HEK293 (cell line): Measurements from ENCODE around the gene MKRN3.
"Not testable (repeated sequence)": the region's sequence is repeated elsewhere in the genome, so short reads cannot be mapped to it uniquely, and the experiment has no call there.

Experiments
- CTCF ChIA-PET: fragments of 350-600 bp; formaldehyde crosslinking; extraction: SDS; loops from one replicate; lab custom pipeline; 2021; ENCODE audit warnings: antibody characterized with exemption; lab: Yijun Ruan, JAX
- POLR2A ChIA-PET: fragments of 300-600 bp; formaldehyde crosslinking; extraction: SDS; loops from one replicate; lab custom pipeline; 2020; ENCODE audit warnings: antibody characterized with exemption, inconsistent platforms; lab: Yijun Ruan, JAX
- H3K27ac ChIP-seq: fragments of 200-500 bp; sonication (Bioruptor generic); 2 replicates; pipeline ENCODE4 v1.5.1; 2014; ENCODE audit warnings: low read depth, low read length, control low read depth, inconsistent platforms; ENCODE audit errors: extremely low read depth
- H3K36me3 ChIP-seq, 2 experiments: fragments of 200-500 bp in 1 of 2; sonication (Bioruptor generic) in 1 of 2; 1 replicate in 1 of 2; 2 replicates in 1 of 2; pipeline ENCODE4 v1.5.1; 2014 to 2017; ENCODE audit warnings: inconsistent platforms in 2 of 2, low read length in 2 of 2; ENCODE audit not compliant: control insufficient read depth in 2 of 2, insufficient read depth in 1 of 2
- H3K4me1 ChIP-seq: fragments of 200-500 bp; sonication (Bioruptor generic); 2 replicates; pipeline ENCODE4 v1.5.1; 2014; ENCODE audit warnings: mild to moderate bottlenecking, low read length, inconsistent platforms; ENCODE audit not compliant: control insufficient read depth, insufficient read depth
- H3K4me3 ChIP-seq: 2 replicates; pipeline ENCODE4 v1.5.1; 2011; ENCODE audit warnings: low read depth, mild to moderate bottlenecking, control low read depth, low read length, moderate library complexity
- H3K9me3 ChIP-seq: fragments of 200-500 bp; sonication (Bioruptor generic); 2 replicates; pipeline ENCODE4 v1.5.1; 2014; ENCODE audit warnings: low read depth, low read length, inconsistent platforms; ENCODE audit not compliant: control insufficient read depth, insufficient read depth
- HOXC10 ChIP-seq: sonication (generic); formaldehyde crosslinking; IDR thresholded peaks from 2 replicates; pipeline ENCODE4 v1.8.1; 2023; ENCODE audit warnings: mild to moderate bottlenecking, missing genetic modification reagents
- MYNN ChIP-seq: fragments of 450-650 bp; formaldehyde crosslinking; IDR thresholded peaks from 2 replicates; pipeline ENCODE4 v1.5.1; 2016; ENCODE audit warnings: missing biosample characterization, missing genetic modification characterization, borderline replicate concordance
- SALL2 ChIP-seq: fragments of 450-650 bp; formaldehyde crosslinking; IDR thresholded peaks from 2 replicates; pipeline ENCODE4 v1.5.0; 2017; ENCODE audit warnings: missing biosample characterization, mild to moderate bottlenecking, missing genetic modification characterization, borderline replicate concordance
- SCRT1 ChIP-seq: fragments of 450-650 bp; formaldehyde crosslinking; IDR thresholded peaks from 2 replicates; pipeline ENCODE4 v1.5.1; 2016; ENCODE audit warnings: missing biosample characterization, missing genetic modification characterization, borderline replicate concordance
- ZFP69B ChIP-seq: fragments of 450-650 bp; formaldehyde crosslinking; IDR thresholded peaks from 2 replicates; pipeline ENCODE4 v1.5.1; 2016; ENCODE audit warnings: missing biosample characterization, missing genetic modification characterization
- ZNF10 ChIP-seq: fragments of 450-650 bp; formaldehyde crosslinking; IDR thresholded peaks from 2 replicates; pipeline ENCODE4 v1.5.1; 2017; ENCODE audit warnings: missing biosample characterization, missing genetic modification characterization
- ZNF112 ChIP-seq: fragments of 450-650 bp; formaldehyde crosslinking; IDR thresholded peaks from 2 replicates; pipeline ENCODE4 v1.5.0; 2017; ENCODE audit warnings: missing biosample characterization, missing genetic modification characterization
- ZNF155 ChIP-seq: fragments of 450-650 bp; formaldehyde crosslinking; IDR thresholded peaks from 2 replicates; pipeline ENCODE4 v1.5.1; 2016; ENCODE audit warnings: missing biosample characterization, missing genetic modification characterization
- ZNF211 ChIP-seq: fragments of 450-650 bp; formaldehyde crosslinking; IDR thresholded peaks from 2 replicates; pipeline ENCODE4 v1.5.1; 2016; ENCODE audit warnings: low read depth, missing biosample characterization, missing genetic modification characterization
- ZNF223 ChIP-seq: fragments of 450-650 bp; formaldehyde crosslinking; IDR thresholded peaks from 2 replicates; pipeline ENCODE4 v1.5.1; 2016; ENCODE audit warnings: missing biosample characterization, missing genetic modification characterization
- ZNF274 ChIP-seq, 2 experiments: fragments of 200-500 bp in 1 of 2; fragments of 450-650 bp in 1 of 2; sonication (Bioruptor generic) in 1 of 2; formaldehyde crosslinking in 1 of 2; IDR thresholded peaks; 2 replicates each; pipeline versions ENCODE4 v1.5.1 to v1.6.1; 2014 to 2016; ENCODE audit warnings: borderline replicate concordance in 1 of 2, inconsistent platforms in 1 of 2, low read length in 1 of 2, missing biosample characterization in 1 of 2, missing genetic modification characterization in 1 of 2
- ZNF324 ChIP-seq: fragments of 450-650 bp; formaldehyde crosslinking; IDR thresholded peaks from 2 replicates; pipeline ENCODE4 v1.5.1; 2016; ENCODE audit warnings: missing biosample characterization, missing genetic modification characterization
- ZNF335 ChIP-seq: fragments of 450-650 bp; formaldehyde crosslinking; conservative IDR thresholded peaks from 2 replicates; pipeline ENCODE4 v1.5.1; 2016; ENCODE audit warnings: missing biosample characterization, missing genetic modification characterization
- ZNF404 ChIP-seq: fragments of 450-650 bp; formaldehyde crosslinking; IDR thresholded peaks from 2 replicates; pipeline ENCODE4 v1.5.1; 2017; ENCODE audit warnings: missing biosample characterization, missing genetic modification characterization
- ZNF449 ChIP-seq: fragments of 450-650 bp; formaldehyde crosslinking; IDR thresholded peaks from 2 replicates; pipeline ENCODE4 v1.5.1; 2017; ENCODE audit warnings: missing biosample characterization, mild to moderate bottlenecking, missing genetic modification characterization, moderate library complexity
- ZNF521 ChIP-seq: fragments of 450-650 bp; formaldehyde crosslinking; IDR thresholded peaks from 2 replicates; pipeline ENCODE4 v1.5.1; 2017; ENCODE audit warnings: missing biosample characterization, mild to moderate bottlenecking, missing genetic modification characterization
- ZNF529 ChIP-seq: fragments of 450-650 bp; formaldehyde crosslinking; IDR thresholded peaks from 2 replicates; pipeline ENCODE4 v1.5.1; 2017; ENCODE audit warnings: missing genetic modification characterization, missing biosample characterization; ENCODE audit not compliant: insufficient replicate concordance
- ZNF585B ChIP-seq: fragments of 450-650 bp; formaldehyde crosslinking; IDR thresholded peaks from 2 replicates; pipeline ENCODE4 v1.5.1; 2016; ENCODE audit warnings: missing biosample characterization, missing genetic modification characterization
- ZNF596 ChIP-seq: fragments of 450-650 bp; IDR thresholded peaks from 2 replicates; pipeline ENCODE4 v1.5.0; 2018; ENCODE audit warnings: missing biosample characterization, mild to moderate bottlenecking, missing genetic modification characterization, moderate library complexity
- ZNF645 ChIP-seq: fragments of 450-650 bp; formaldehyde crosslinking; IDR thresholded peaks from 2 replicates; pipeline ENCODE4; 2016; ENCODE audit warnings: missing biosample characterization, missing genetic modification characterization
- ZNF660 ChIP-seq: fragments of 450-650 bp; IDR thresholded peaks from 2 replicates; pipeline ENCODE4 v1.5.1; 2018; ENCODE audit warnings: missing biosample characterization, mild to moderate bottlenecking, missing genetic modification characterization
- ZNF768 ChIP-seq: fragments of 450-650 bp; formaldehyde crosslinking; IDR thresholded peaks from 2 replicates; pipeline ENCODE4 v1.5.1; 2018; ENCODE audit warnings: missing biosample characterization, mild to moderate bottlenecking, missing genetic modification characterization
- ZSCAN5A ChIP-seq: fragments of 450-650 bp; formaldehyde crosslinking; IDR thresholded peaks from 2 replicates; pipeline ENCODE4 v1.5.1; 2016; ENCODE audit warnings: missing biosample characterization, missing genetic modification characterization
- TF ChIP-seq, protein P1 (sequence below): fragments of 450-650 bp; formaldehyde crosslinking; IDR thresholded peaks from 2 replicates; pipeline ENCODE4 v1.5.0; 2017; ENCODE audit warnings: missing biosample characterization, missing genetic modification characterization, borderline replicate concordance
- TF ChIP-seq, protein P2 (sequence below): fragments of 450-650 bp; IDR thresholded peaks from 2 replicates; pipeline ENCODE4 v1.5.1; 2018; ENCODE audit warnings: missing biosample characterization, mild to moderate bottlenecking, missing genetic modification characterization

Gene MKRN3

GRCh38 chr15:23595368-23595767 is 29.9 kb downstream of the MKRN3 start:
- ChIA-PET POLR2A (no interaction called here), CTCF (no interaction called here)
- Histone ChIP-seq H3K9me3 (no peaks in the 10 kb centered on the region), H3K27ac (no peak overlapping the region), H3K4me1 (no peaks in the 10 kb centered on the region), H3K36me3 (no peaks in the 10 kb centered on the region), H3K4me3 (no peak overlapping the region)
- TF ChIP-seq ZNF585B (no peak), ZNF112 (tag by site-specific recombination) (no peak), ZFP69B (tag by site-specific recombination) (no peak), ZNF324 (tag by site-specific recombination) (no peak), MYNN (no peak), ZNF335 (tag by site-specific recombination) (no peak), ZNF645 (tag by site-specific recombination) (no peak)

- ChIA-PET CTCF (interaction anchor here (0.6 to 1.2 kb wide), 2 partner anchors 34 to 102 kb away, joined by 3 read pairs; no protein-coding TSS in a partner anchor), POLR2A (no interaction called here)
- no peaks in the 10 kb centered on the region for H3K4me1 ChIP-seq
- H3K27ac ChIP-seq, result no peak overlapping the region
- TF ChIP-seq ZNF274 (IDR thresholded peaks at IDR 0.05; ENCODE audit: low read length), result no peak
- no peak for TF ChIP-seq ZNF274 (tag by site-specific recombination; IDR thresholded peaks at IDR 0.05; ENCODE audit: borderline replicate concordance)
- no peak for TF ChIP-seq ZNF660 (tag by site-specific recombination)
- TF ChIP-seq, protein P1, sequence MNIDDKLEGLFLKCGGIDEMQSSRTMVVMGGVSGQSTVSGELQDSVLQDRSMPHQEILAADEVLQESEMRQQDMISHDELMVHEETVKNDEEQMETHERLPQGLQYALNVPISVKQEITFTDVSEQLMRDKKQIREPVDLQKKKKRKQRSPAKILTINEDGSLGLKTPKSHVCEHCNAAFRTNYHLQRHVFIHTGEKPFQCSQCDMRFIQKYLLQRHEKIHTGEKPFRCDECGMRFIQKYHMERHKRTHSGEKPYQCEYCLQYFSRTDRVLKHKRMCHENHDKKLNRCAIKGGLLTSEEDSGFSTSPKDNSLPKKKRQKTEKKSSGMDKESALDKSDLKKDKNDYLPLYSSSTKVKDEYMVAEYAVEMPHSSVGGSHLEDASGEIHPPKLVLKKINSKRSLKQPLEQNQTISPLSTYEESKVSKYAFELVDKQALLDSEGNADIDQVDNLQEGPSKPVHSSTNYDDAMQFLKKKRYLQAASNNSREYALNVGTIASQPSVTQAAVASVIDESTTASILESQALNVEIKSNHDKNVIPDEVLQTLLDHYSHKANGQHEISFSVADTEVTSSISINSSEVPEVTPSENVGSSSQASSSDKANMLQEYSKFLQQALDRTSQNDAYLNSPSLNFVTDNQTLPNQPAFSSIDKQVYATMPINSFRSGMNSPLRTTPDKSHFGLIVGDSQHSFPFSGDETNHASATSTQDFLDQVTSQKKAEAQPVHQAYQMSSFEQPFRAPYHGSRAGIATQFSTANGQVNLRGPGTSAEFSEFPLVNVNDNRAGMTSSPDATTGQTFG (tag by site-specific recombination), result no peak
- no peak for TF ChIP-seq ZNF529 (tag by site-specific recombination)
- no peak for TF ChIP-seq SALL2 (tag by site-specific recombination)
- TF ChIP-seq ZNF223 (tag by site-specific recombination), result no peak
- TF ChIP-seq, protein P2, sequence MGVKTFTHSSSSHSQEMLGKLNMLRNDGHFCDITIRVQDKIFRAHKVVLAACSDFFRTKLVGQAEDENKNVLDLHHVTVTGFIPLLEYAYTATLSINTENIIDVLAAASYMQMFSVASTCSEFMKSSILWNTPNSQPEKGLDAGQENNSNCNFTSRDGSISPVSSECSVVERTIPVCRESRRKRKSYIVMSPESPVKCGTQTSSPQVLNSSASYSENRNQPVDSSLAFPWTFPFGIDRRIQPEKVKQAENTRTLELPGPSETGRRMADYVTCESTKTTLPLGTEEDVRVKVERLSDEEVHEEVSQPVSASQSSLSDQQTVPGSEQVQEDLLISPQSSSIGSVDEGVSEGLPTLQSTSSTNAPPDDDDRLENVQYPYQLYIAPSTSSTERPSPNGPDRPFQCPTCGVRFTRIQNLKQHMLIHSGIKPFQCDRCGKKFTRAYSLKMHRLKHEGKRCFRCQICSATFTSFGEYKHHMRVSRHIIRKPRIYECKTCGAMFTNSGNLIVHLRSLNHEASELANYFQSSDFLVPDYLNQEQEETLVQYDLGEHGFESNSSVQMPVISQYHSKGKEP (tag by site-specific recombination), result no peak
- no peak for TF ChIP-seq ZNF404 (tag by site-specific recombination)
- no peak for TF ChIP-seq ZNF521 (tag by site-specific recombination)
- no peak for TF ChIP-seq ZNF449
- no peak for TF ChIP-seq SCRT1
- TF ChIP-seq ZNF155, result no peak
- no peak for TF ChIP-seq HOXC10
- TF ChIP-seq ZNF211 (tag by site-specific recombination), result no peak
- no peak for TF ChIP-seq ZNF596
- no peak for TF ChIP-seq ZSCAN5A (tag by site-specific recombination)
- TF ChIP-seq ZNF10 (tag by site-specific recombination), result no peak
- TF ChIP-seq ZNF768 (tag by site-specific recombination), result no peak
- TF ChIP-seq, all 188 proteins: peak for 0
- Histone ChIP-seq H3K9me3 (no peaks in the 10 kb centered on the region), H3K36me3 (no peaks in the 10 kb centered on the region), H3K4me3 (no peak overlapping the region)
These were observed 31.3 kb downstream of the MKRN3 start for GRCh38 chr15:23596736-23597135.

DNA sequence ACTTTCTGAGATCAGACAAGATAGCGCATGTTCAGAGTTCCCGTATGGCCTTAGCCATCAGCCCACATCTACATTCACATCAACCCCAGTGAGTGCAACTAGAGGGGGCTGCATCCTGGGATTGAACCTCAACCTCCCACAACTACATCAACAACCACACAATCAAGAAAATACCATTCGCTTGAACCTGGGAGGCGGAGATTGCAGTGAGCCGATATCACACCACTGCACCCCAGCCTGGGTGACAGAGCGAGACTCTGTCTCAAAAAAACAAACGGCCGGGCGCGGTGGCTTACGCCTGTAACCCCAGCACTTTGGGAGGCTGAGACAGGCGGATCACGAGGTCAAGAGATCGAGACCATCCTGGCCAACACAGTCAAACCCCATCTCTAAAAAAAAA is 31.8 kb downstream of the MKRN3 start:
- H3K4me1 ChIP-seq, POLR2A ChIA-PET, H3K27ac ChIP-seq, H3K36me3 ChIP-seq, H3K9me3 ChIP-seq, H3K4me3 ChIP-seq: not testable (repeated sequence)
- CTCF ChIA-PET, result interaction anchor here (1.2 kb wide), 1 partner anchor 33 kb away, joined by 3 read pairs; no protein-coding TSS in a partner anchor
